AG09319 (cell line): ENCODE data around the gene EXPH5.

Source experiments
- DNase-seq: peaks from one replicate; pipeline ENCODE4 v3.0.0-alpha.2; 2010; ENCODE audit warnings: low read depth; ENCODE audit errors: extremely low read depth
- TF ChIP-seq, protein P1 (sequence below): IDR thresholded peaks from 2 replicates; pipeline ENCODE4 v1.5.1; 2011; ENCODE audit warnings: low read depth, mild to moderate bottlenecking, inconsistent platforms, low read length, moderate library complexity

Gene EXPH5

DNA sequence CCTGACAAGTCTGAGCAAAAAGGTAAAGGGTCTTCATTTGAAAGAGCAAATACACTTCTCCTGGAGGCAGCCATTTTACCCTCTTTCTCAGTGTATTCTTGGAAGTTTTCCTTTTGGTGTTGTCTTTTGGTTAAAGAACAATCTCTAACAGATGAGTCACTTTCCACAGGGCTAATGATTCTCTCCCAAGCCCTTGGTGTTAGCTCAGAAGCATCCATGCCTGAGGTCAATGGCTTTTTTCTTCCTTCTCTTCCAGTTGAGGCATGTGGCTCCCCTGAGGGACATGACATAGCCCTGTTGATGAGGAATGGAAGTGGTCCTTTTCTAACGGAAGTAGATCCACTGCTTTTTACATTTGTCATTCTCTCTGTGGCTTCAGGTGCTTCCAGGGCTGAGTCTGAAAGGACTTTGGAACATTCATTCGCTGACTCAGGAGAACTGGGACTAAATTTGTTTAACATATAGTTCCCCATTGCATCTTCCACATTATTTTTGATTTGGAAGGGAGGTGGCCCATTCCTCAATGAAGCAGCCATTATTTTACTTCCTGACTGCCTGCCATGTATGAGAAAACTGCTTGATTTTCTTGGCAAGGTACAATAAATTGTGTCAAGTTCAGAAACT is 81.6 kb downstream of the EXPH5 start:
- TF ChIP-seq, protein P1, sequence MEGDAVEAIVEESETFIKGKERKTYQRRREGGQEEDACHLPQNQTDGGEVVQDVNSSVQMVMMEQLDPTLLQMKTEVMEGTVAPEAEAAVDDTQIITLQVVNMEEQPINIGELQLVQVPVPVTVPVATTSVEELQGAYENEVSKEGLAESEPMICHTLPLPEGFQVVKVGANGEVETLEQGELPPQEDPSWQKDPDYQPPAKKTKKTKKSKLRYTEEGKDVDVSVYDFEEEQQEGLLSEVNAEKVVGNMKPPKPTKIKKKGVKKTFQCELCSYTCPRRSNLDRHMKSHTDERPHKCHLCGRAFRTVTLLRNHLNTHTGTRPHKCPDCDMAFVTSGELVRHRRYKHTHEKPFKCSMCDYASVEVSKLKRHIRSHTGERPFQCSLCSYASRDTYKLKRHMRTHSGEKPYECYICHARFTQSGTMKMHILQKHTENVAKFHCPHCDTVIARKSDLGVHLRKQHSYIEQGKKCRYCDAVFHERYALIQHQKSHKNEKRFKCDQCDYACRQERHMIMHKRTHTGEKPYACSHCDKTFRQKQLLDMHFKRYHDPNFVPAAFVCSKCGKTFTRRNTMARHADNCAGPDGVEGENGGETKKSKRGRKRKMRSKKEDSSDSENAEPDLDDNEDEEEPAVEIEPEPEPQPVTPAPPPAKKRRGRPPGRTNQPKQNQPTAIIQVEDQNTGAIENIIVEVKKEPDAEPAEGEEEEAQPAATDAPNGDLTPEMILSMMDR: no peak
- no peak for DNase-seq

DNA sequence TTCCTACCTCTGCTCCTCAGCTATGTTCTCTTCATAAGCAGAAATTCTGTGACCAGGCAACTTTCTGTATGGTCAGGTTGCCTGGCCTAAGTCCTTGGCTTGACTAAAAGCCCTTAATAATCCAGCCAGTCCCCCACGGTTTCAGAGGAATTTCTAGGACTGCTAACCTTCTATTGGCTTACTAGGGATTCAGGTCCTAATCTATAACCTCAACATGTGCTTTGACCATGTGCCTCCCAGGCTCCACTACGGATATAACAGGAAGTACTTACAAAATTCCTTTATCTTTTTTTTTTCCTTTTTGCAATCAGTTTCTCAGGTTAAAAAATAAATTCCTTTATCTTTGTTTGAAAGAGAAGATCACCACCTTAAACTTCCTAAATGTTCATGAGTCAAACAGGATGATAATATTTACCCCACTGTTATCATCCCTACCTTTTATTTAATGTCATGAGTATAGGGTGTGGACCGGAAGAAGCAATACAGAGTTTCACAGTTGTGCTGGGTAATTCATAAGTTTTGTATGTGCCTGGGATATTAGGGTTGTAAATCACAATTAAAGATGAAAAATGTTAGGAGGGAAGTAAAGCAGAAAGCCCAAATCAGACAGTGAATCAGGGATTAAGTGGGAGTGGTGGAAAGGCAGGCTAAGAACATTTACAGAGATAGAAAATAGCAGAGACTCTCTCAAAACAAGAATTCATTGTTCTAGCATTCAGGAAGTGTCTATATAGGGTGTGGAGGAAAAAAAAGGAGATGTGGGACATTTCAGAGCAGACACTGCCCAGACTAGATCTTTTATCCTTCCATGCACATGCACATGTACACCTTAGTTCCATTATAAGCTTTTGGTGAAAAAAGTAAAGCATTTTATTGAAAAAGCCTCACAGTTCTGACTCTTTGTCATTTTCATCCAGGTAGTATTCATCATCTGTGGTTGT is 84.6 kb downstream of the EXPH5 start:
- no peak for DNase-seq
- TF ChIP-seq, protein P1: no peak

DNA sequence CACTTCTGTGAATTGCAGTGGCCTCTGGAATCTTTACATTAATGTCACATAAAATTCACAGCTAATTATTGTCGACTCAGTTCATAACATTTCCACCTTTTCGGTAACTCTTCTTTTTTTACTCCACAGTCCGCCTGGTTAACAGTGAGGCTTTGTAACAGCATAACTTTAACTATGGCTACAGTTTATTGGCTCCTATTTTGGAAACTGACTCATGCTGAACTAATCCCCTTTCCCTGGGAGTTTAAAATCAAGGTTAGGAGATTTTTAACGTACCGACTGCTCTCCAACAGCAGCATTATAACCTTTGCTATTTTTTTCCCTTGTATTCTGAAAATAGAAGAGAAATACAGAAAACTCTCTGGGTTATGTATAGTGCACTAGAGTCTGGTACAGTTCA is 92.2 kb downstream of the EXPH5 start:
- TF ChIP-seq, protein P1: no peak
- DNase-seq: no peak

DNA sequence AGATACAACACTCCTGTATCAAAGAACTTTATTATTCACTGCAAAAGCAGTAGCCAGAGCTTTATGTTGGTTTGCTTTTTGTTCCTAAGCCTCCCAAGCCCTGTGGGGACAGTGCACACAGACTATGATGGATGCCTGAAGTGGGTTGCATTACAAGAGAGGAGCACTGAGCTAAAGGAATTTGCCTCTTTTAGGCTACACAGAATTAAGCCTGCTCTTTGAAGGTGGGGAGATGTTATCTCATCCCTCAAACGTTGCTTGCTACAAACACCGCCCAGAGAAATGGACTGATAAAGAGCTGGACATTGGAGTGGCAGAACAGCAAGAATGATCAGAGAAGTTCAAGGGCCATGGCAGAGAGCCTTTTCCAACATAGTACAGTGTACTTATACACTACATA is 92.8 kb downstream of the EXPH5 start:
- TF ChIP-seq, protein P1: no peak
- DNase-seq: no peak

DNA sequence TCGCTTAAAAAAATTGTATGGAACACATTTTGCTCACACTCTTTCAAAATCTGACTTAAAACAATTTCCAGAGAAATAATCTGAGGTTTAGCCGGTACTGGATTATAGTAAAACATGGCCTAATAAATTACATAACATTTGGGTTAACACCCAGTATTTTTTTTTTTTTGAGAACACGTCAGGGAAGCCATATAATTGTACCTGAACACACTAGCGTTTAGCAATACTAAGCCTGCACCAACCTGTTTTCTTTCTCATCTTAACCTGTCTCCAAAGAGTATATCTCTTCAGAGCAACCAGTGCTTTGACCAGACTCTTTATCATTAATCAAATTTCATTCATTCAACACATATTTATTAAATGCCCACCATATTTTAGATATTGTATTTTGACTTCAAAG is 93.4 kb downstream of the EXPH5 start:
- DNase-seq: no peak
- TF ChIP-seq, protein P1: no peak

DNA sequence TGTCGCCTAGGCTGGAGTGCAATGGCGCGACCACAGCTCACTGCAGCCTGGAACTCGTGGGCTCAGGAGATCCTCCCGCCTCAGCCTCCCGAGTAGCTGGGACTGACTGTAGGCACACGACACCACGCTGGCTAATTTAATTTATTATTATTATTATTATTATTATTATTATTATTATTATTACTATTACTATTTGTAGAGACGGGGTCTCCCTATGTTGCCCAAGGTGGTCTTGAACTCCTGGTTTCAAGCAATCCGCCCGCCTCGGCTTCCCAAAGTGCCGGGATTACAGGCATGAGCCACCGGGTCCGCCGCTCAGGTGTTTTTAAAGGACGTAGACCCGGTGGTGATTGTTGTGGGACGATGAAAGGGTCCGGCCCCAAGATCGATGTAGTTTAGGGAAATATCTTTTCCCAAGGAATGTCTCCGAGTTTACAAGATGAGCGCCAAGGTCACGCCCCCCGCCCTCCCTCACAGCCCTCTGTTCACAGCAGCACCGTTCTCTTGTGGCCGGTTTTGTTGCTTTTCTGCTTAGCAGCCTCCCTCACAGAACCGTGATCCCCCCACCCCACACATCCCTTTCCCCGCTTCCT is 94.7 kb downstream of the EXPH5 start:
- DNase-seq: no peak
- TF ChIP-seq, protein P1: no peak
